Endothelial cell of umbilical vein (primary cell): ENCODE measurements around the gene GLCE.

Experiments used
- EZH2 ChIP-seq: IDR thresholded peaks from 2 replicates; pipeline ENCODE4 v1.6.1; 2012; ENCODE audit warnings: borderline replicate concordance, low read depth, mild to moderate bottlenecking, moderate library complexity, low read length, inconsistent platforms; ENCODE audit not compliant: severe bottlenecking
- FOS ChIP-seq: IDR thresholded peaks from 2 replicates; pipeline ENCODE4 v1.6.1; 2011; ENCODE audit warnings: mild to moderate bottlenecking, low read length, moderate library complexity, borderline replicate concordance; ENCODE audit not compliant: insufficient read depth
- JUN ChIP-seq: IDR thresholded peaks from 2 replicates; pipeline ENCODE4 v1.6.1; 2011; ENCODE audit warnings: borderline replicate concordance, low read depth; ENCODE audit not compliant: insufficient read length, insufficient read depth
- MAX ChIP-seq: IDR thresholded peaks from 2 replicates; pipeline ENCODE4 v1.6.1; 2011; ENCODE audit not compliant: insufficient read depth, insufficient read length
- MYC ChIP-seq: IDR thresholded peaks from one replicate; pipeline ENCODE4 v1.6.1; 2011; ENCODE audit warnings: mild to moderate bottlenecking, low read depth, low read length
- POLR2A ChIP-seq: IDR thresholded peaks from 2 replicates; pipeline ENCODE4 v1.6.1; 2012; ENCODE audit warnings: low read depth, mild to moderate bottlenecking, control low read depth, low read length
- POLR2AphosphoS5 ChIP-seq: IDR thresholded peaks from 2 replicates; pipeline ENCODE4 v1.6.1; 2012; ENCODE audit warnings: low read depth, mild to moderate bottlenecking, control low read depth, low read length, moderate library complexity; ENCODE audit not compliant: insufficient read depth
- TF ChIP-seq, protein P1 (sequence below), 2 donors: IDR thresholded peaks; 1 replicate in 1 of 2; 2 replicates in 1 of 2; pipeline ENCODE4 v1.5.1; 2011; ENCODE audit warnings: low read length in 2 of 2, mild to moderate bottlenecking in 2 of 2, moderate library complexity in 2 of 2, control low read depth in 1 of 2, inconsistent platforms in 1 of 2, low read depth in 1 of 2; ENCODE audit not compliant: insufficient read depth in 1 of 2; ENCODE audit errors: extremely low read depth in 1 of 2

DNA sequence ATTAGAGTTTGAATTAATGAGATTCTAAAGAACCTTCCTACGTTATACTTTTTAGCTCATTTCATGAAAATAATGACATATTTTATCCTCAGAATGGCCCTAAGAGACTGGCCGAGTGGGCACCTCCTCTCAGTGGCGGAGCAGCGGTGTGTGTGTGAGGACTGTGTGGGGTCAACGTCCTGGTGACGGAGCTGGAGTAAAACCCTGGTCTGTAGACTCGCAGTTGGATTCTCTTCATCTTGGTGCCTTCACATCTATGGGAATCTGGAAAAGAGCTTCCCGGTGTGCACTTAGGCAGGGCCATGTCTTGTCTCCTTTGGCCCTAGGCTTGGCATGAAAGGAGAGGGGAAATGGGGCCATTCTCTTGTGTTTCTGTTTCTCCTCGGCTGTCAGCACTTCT lies 116.9 kb downstream of the GLCE start:
- TF ChIP-seq JUN, result no peak
- TF ChIP-seq, protein P1, sequence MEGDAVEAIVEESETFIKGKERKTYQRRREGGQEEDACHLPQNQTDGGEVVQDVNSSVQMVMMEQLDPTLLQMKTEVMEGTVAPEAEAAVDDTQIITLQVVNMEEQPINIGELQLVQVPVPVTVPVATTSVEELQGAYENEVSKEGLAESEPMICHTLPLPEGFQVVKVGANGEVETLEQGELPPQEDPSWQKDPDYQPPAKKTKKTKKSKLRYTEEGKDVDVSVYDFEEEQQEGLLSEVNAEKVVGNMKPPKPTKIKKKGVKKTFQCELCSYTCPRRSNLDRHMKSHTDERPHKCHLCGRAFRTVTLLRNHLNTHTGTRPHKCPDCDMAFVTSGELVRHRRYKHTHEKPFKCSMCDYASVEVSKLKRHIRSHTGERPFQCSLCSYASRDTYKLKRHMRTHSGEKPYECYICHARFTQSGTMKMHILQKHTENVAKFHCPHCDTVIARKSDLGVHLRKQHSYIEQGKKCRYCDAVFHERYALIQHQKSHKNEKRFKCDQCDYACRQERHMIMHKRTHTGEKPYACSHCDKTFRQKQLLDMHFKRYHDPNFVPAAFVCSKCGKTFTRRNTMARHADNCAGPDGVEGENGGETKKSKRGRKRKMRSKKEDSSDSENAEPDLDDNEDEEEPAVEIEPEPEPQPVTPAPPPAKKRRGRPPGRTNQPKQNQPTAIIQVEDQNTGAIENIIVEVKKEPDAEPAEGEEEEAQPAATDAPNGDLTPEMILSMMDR (IDR thresholded peaks at IDR 0.05; ENCODE audit: extremely low read depth in 1 of 2, insufficient read depth in 1 of 2, low read depth in 1 of 2, low read length in 2 of 2), result no peak
- TF ChIP-seq MAX, result no peak
- TF ChIP-seq EZH2, result no peak
- no peak for TF ChIP-seq POLR2A
- TF ChIP-seq FOS, result no peak
- TF ChIP-seq POLR2AphosphoS5, result no peak
- no peak for TF ChIP-seq MYC
